HG03103 (cell line): ENCODE data around the gene COL6A5.
"Not testable (repeated sequence)": the region's sequence is repeated elsewhere in the genome, so short reads cannot be mapped to it uniquely, and the experiment has no call there.

ENCODE experiments used
- ATAC-seq: cut with Tn5 transposase; IDR thresholded peaks from one replicate; pipeline ENCODE4 v1.9.1; 2021; ENCODE audit warnings: low read depth; ENCODE audit not compliant: unreplicated experiment

Gene COL6A5, protein sequence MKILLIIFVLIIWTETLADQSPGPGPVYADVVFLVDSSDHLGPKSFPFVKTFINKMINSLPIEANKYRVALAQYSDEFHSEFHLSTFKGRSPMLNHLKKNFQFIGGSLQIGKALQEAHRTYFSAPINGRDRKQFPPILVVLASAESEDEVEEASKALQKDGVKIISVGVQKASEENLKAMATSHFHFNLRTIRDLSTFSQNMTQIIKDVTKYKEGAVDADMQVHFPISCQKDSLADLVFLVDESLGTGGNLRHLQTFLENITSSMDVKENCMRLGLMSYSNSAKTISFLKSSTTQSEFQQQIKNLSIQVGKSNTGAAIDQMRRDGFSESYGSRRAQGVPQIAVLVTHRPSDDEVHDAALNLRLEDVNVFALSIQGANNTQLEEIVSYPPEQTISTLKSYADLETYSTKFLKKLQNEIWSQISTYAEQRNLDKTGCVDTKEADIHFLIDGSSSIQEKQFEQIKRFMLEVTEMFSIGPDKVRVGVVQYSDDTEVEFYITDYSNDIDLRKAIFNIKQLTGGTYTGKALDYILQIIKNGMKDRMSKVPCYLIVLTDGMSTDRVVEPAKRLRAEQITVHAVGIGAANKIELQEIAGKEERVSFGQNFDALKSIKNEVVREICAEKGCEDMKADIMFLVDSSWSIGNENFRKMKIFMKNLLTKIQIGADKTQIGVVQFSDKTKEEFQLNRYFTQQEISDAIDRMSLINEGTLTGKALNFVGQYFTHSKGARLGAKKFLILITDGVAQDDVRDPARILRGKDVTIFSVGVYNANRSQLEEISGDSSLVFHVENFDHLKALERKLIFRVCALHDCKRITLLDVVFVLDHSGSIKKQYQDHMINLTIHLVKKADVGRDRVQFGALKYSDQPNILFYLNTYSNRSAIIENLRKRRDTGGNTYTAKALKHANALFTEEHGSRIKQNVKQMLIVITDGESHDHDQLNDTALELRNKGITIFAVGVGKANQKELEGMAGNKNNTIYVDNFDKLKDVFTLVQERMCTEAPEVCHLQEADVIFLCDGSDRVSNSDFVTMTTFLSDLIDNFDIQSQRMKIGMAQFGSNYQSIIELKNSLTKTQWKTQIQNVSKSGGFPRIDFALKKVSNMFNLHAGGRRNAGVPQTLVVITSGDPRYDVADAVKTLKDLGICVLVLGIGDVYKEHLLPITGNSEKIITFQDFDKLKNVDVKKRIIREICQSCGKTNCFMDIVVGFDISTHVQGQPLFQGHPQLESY (N-terminal part only)

DNA sequence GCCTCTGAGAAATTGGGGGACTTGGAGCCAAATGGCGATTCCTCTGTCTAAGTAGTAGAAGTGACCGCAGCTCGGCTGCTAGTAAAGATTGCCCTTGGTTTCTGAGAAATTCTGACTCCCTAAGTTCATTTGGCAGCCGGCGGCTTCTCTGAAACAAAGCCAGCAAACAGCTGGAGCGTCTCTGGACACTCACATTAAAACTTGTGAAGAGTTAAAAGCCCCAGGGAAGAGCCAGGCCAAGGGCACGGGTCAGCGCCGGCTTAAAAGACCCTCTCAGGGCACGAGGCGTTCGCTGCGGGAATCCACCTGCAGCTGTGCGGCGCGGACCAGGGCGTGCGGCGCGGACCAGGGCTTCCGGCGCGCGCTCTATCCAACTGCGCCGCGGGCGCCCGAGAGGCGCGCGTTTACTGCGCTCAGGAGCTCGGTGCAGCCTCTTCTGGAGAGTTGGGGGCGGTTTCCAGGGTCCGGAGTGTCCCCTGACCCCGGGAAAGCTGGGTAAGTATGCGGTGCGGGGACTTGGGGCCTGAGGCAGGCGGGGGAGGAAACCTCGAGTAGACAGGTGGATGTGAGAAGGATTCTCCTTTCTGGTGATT lies at the start of gene COL6A5:
Gene COL6A5 (plus strand): TSS at position 186 of the 593 bp plus-strand sequence. CDS start 27,967 bp downstream, outside the sequence.
- no peak for ATAC-seq

DNA sequence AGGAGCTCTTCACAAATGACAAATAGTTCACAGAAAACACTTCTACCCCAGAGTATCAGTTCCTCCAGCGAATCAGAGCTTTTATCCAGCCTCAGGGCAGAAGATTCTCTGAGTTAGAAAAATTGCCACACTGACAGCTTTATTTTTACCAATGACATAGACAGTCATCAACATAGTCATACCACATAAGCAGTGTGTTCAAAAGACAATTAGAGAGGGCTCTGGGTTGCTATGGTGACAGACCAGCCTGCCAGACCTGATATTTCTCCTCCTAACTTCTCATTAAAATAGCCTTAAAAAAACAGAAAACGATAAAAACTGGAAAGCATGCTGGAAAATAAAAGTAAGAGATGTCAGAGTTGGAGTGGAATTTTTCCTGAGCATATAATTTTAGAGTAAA lies 45.9 kb upstream of the COL6A5 start:
- no peak for ATAC-seq

- ATAC-seq: no peak
These were observed 44.6 kb upstream of the COL6A5 start for GRCh38 chr3:130300888-130301287.

GRCh38 chr3:130310109-130310508 lies 35.4 kb upstream of the COL6A5 start:
- no peak for ATAC-seq

DNA sequence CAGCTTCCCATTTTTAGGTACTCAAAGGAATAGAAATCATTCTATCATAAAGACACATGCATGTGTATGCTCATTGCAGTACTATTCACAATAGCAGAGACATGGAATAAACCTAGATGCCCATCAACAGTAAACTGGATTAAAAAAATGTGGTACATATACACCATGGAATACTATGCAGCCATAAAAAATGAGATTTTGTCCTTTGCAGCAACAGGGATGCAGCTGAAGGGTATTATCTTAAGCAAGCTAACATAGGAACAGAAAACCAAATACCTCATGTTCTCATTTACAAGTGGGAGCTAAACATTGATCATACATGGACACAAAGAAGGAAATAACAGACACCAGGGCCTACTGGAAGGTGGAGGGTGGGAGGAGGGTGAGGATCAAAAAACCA lies 33.1 kb upstream of the COL6A5 start:
- no peak for ATAC-seq

DNA sequence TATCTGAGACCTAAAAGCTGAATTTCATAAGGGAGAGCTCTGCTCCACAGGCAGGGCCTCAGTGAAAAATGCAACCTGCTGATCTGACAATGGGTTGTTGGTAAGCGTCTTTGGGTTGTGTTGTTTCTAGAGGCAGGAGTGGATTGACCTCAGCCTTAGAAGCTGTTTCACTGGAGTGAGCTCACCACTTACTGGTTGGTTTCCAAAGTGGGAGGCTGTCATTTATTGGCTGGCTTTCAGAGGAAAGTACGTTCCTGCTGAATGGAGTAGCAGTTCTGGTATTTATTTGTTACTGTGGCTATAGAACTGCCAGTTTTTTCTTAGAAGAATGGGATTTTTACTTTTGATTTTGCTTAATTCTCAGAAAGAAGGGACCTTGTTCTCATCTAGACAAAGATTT lies 29.3 kb upstream of the COL6A5 start:
- ATAC-seq: no peak

GRCh38 chr3:130323503-130323902 lies 22.0 kb upstream of the COL6A5 start:
- no peak for ATAC-seq

- ATAC-seq: no peak
These were observed 4.7 kb upstream of the COL6A5 start for GRCh38 chr3:130340766-130341165.

GRCh38 chr3:130341388-130341787 lies 4.1 kb upstream of the COL6A5 start:
- ATAC-seq: no peak

DNA sequence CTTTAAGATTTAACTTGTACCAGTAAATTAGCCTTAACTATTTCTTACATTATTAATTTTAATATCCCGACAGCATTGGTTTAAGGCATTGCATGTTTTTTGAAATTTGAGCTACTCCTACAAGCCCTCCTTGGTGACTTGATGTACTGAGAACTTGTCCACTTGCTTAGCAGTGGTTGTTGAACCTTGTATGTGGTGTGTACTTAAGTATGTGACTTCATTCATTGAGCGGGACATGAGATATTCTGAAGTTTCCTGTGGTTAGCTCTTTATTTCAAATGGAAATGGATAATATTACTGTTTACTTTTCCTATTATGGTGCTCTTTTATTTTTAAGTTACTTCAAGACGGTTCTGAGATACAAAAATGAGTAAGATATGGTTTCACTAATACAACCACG lies 3.6 kb upstream of the COL6A5 start:
- ATAC-seq: no peak

- ATAC-seq: no peak
These were observed 2.4 kb upstream of the COL6A5 start for GRCh38 chr3:130342821-130343661.

DNA sequence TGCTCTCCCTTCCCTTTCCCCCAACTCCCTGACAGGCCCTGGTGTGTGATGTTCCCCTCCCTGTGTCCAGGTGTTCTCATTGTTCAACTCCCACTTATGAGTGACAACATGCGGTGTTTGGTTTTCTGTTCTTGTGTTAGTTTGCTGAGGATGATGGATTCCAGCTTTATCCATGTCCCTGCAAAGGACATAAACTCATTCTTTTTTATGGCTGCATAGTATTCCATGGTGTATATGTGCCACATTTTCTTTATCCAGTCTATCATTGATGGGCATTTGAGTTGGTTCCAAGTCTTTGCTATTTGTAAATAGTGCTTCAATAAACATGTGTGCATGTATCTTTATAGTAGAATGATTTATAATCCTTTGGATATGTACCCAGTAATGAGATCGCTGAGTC lies 2.8 kb downstream of the COL6A5 start:
- ATAC-seq: not testable (repeated sequence)

DNA sequence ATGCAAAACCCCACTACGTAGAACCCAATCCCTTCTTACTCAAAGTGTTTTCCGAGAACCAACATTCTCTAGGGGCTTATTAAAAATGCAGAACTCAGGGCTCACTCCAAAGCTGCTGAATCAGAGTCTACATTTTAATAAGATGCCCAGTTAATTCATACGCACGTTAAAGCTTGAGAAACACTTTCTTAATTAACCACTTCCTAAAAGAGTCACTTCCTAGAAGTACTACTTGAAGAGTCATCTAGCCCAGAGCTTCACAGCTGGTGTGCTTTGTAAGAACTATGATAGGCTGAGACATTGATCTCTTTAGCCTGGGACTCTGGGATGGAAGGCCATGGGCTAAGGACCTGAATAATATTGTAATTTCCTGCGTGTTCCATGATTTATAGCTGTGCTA lies 9.0 kb downstream of the COL6A5 start:
- ATAC-seq: no peak

DNA sequence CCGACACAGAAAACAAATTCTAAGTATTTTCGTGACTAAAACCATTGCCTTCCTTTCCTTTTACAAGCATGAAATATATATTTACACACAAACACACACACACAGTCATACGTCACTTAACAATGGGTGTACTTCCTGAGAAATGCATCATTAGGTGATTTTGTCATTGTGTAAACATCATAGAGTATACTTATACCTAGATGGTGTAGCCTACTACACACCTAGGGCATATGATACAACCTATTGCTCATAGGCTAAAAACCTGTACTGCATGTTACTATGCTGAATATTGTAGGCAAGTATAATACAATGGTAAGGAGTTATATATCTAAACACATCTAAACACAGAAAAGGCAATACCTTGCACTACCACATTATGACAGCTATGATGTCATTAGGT lies 28.6 kb downstream of the COL6A5 start:
- no peak for ATAC-seq

GRCh38 chr3:130374908-130375307 lies 29.4 kb downstream of the COL6A5 start:
- no peak for ATAC-seq

- ATAC-seq: no peak
These were observed 32.6 kb downstream of the COL6A5 start for GRCh38 chr3:130377960-130378676.

- no peak for ATAC-seq
These were observed 33.3 kb downstream of the COL6A5 start for GRCh38 chr3:130378677-130379191.

GRCh38 chr3:130379274-130379673 lies 33.8 kb downstream of the COL6A5 start:
- no peak for ATAC-seq

DNA sequence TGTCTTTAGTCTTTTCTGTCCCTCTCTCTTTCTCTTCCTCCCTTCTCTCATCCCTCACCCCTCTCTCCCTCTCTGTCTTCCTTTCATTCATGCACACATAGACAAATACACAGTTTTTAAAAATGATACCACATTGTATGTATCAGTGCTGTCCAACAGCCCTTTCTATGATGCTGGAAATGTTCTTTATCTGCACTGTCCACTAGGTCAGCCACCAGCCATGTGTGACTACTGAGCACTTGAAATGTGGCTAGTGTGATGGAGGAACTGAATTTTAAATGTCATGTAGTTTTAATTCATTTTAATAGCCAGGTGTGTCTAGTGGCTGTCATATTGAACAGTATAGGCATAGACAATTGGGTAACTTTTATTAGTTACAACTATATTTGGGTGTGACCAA lies 34.9 kb downstream of the COL6A5 start:
- no peak for ATAC-seq
